ENCODE measurements around the gene LRRC52. TPM values are rescaled to one million over a fixed set of nuclear protein-coding genes. Genes with fewer than 3 reads are reported as not detected.

The LRRC52 gene
- total RNA-seq, 6 experiments from 2014 or later, result not detected

- H3K27me3 ChIP-seq, result no peaks in the 10 kb centered on the region
- H3K36me3 ChIP-seq, result no peaks in the 10 kb centered on the region
- no peak overlapping the region for H3K4me3 ChIP-seq
- H3K9me3 ChIP-seq, result no peaks in the 10 kb centered on the region
- 0% methylated on average over 10 of the region's 10 CpGs for WGBS (ENCODE audit: insufficient coverage, low coverage, low lambda C conversion rate, missing lambda C conversion rate)
- no peak overlapping the region for H3K27ac ChIP-seq
- intact Hi-C loops (cut with DNase I), result loop anchor here (5.0 to 10.0 kb wide), 3 partner anchors 191 to 338 kb away; no protein-coding TSS in a partner anchor
- H3K4me1 ChIP-seq, result peaks cover 0 to 5% (median 0%) of the 10 kb centered on the region in 4 donors
- TF ChIP-seq POLR2A (IDR thresholded peaks at IDR 0.05), result no peak
- TF ChIP-seq, protein P1, sequence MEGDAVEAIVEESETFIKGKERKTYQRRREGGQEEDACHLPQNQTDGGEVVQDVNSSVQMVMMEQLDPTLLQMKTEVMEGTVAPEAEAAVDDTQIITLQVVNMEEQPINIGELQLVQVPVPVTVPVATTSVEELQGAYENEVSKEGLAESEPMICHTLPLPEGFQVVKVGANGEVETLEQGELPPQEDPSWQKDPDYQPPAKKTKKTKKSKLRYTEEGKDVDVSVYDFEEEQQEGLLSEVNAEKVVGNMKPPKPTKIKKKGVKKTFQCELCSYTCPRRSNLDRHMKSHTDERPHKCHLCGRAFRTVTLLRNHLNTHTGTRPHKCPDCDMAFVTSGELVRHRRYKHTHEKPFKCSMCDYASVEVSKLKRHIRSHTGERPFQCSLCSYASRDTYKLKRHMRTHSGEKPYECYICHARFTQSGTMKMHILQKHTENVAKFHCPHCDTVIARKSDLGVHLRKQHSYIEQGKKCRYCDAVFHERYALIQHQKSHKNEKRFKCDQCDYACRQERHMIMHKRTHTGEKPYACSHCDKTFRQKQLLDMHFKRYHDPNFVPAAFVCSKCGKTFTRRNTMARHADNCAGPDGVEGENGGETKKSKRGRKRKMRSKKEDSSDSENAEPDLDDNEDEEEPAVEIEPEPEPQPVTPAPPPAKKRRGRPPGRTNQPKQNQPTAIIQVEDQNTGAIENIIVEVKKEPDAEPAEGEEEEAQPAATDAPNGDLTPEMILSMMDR (IDR thresholded peaks at IDR 0.05), result peak; percentile 93 to 97 (median 95)
- ATAC-seq (peak; percentile 75 to 91 (median 86)), DNase-seq (peak in 2 of 3 donors; percentile 33 to 67)
These were observed 49.4 kb downstream of the LRRC52 start for GRCh38 chr1:165592945-165593823.

- TF ChIP-seq, protein P1 (IDR thresholded peaks at IDR 0.05), result no peak
- no peak for TF ChIP-seq POLR2A (IDR thresholded peaks at IDR 0.05)
- DNase-seq (no peak), ATAC-seq (no peak)
- intact Hi-C loops (cut with DNase I), result loop anchor here (10.0 kb wide), 2 partner anchors 201 to 341 kb away; no protein-coding TSS in a partner anchor
- H3K9me3 ChIP-seq, result no peaks in the 10 kb centered on the region
- no peak overlapping the region for H3K4me3 ChIP-seq
- no peaks in the 10 kb centered on the region for H3K36me3 ChIP-seq
- H3K4me1 ChIP-seq, result peaks cover 0 to 9% (median 0%) of the 10 kb centered on the region in 4 donors
- WGBS (ENCODE audit: insufficient coverage, low coverage, low lambda C conversion rate, missing lambda C conversion rate), result 31% methylated on average over 1 of the region's 1 CpG
- H3K27ac ChIP-seq, result no peak overlapping the region
- H3K27me3 ChIP-seq, result no peaks in the 10 kb centered on the region
These were observed 51.6 kb downstream of the LRRC52 start for GRCh38 chr1:165595246-165595938.

DNA sequence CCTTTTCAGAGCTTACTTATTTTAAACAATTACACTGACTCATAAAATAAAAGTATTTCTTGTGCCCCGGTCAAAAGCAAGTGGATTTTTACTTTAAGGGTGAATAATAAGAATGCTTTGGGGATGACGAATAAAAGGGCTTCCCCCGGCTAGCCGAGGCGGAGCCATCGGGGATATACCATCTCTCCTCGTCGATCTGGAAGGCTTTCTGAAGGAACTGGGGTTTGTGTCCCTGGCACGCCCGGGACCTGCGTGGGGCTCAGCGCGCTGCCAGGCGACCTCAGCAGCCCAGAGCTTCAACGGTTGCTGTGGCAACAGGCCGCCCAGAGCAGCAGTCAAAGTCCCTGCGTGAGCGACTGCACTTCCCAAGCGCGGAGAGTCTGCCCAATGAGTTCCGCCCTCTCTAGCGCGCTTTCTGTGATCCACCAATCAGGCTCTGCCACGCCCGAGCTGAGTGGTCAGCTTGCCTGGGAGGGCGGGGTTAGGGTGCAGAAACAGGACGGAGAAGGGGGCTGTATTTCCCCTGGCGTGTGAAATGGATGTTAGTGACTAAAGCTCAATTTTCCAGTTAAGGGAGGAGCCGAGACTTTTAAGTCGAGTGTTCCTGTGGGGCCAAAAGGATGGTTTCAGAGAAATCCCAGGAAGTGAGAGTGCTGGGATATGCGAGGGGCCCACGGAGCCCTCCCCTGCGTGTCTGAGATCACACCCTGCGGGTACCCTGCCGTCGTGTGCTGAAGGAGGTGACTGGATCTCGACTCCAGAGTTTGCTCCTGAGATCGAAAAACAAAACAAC is 54.3 kb downstream of the LRRC52 start:
- TF ChIP-seq, protein P1 (IDR thresholded peaks at IDR 0.05), result no peak
- TF ChIP-seq POLR2A (IDR thresholded peaks at IDR 0.05), result no peak
- DNase-seq (peak; percentile 98 to 99 (median 98)), ATAC-seq (peak; percentile 98 to 99 (median 99))
- WGBS (ENCODE audit: insufficient coverage, low coverage, low lambda C conversion rate, missing lambda C conversion rate), result 0% methylated on average over 37 of the region's 38 CpGs
- no peaks in the 10 kb centered on the region for H3K36me3 ChIP-seq
- no peaks in the 10 kb centered on the region for H3K27me3 ChIP-seq
- intact Hi-C loops (cut with DNase I), result loop anchor here (10.0 kb wide), 2 partner anchors 203 to 343 kb away; no protein-coding TSS in a partner anchor
- H3K9me3 ChIP-seq, result no peaks in the 10 kb centered on the region
- peak overlapping the region; percentile 41 to 63 (median 60) for H3K4me3 ChIP-seq
- H3K4me1 ChIP-seq, result peaks cover 0 to 9% (median 0%) of the 10 kb centered on the region in 4 donors
- H3K27ac ChIP-seq, result peak overlapping the region; percentile 27 to 52 (median 31)

- H3K27me3 ChIP-seq, result no peaks in the 10 kb centered on the region
- H3K4me1 ChIP-seq, result peaks cover 0 to 9% (median 0%) of the 10 kb centered on the region in 4 donors
- DNase-seq, result no peak
- H3K4me3 ChIP-seq, result peak overlapping the region; percentile 41 to 63 (median 60)
- no peaks in the 10 kb centered on the region for H3K36me3 ChIP-seq
- intact Hi-C loops (cut with DNase I), result loop anchor here (10.0 kb wide), 2 partner anchors 204 to 344 kb away; no protein-coding TSS in a partner anchor
- no peaks in the 10 kb centered on the region for H3K9me3 ChIP-seq
- 9% methylated on average over 3 of the region's 3 CpGs for WGBS (ENCODE audit: insufficient coverage, low coverage, low lambda C conversion rate, missing lambda C conversion rate)
- TF ChIP-seq, protein P1 (IDR thresholded peaks at IDR 0.05), result no peak
- TF ChIP-seq POLR2A (IDR thresholded peaks at IDR 0.05), result no peak
- ATAC-seq, result peak in 2 of 4 donors; percentile 9 to 13
- H3K27ac ChIP-seq, result peak overlapping the region; percentile 27 to 52 (median 31)
These were observed 54.9 kb downstream of the LRRC52 start for GRCh38 chr1:165598676-165599059.
